Activated T-cell treated with anti-CD3 and anti-CD28 coated beads, Interleukin-2, amount 50 U/mL, for 48 hours (primary cell): ENCODE results near the gene RRP15.

ENCODE experiments used
- DNase-seq, 2 experiments: peaks; one replicate each; pipeline ENCODE4 v3.0.0-alpha.2; 2020

Gene RRP15

GRCh38 chr1:218344814-218345672 lies 60.0 kb downstream of the RRP15 start, which contains the start of gene TGFB2:
TSS of gene TGFB2 (plus strand) at chr1:218345336. CDS start at chr1:218346702, 1,366 bp downstream.
- peak; percentile 35 to 37 for DNase-seq

- DNase-seq: peak; percentile 31 to 41
Measured at GRCh38 chr1:218345673-218346390, 60.7 kb downstream of the RRP15 start.

GRCh38 chr1:218346391-218347204 lies 61.5 kb downstream of the RRP15 start:
- DNase-seq: peak; percentile 26 to 32

DNA sequence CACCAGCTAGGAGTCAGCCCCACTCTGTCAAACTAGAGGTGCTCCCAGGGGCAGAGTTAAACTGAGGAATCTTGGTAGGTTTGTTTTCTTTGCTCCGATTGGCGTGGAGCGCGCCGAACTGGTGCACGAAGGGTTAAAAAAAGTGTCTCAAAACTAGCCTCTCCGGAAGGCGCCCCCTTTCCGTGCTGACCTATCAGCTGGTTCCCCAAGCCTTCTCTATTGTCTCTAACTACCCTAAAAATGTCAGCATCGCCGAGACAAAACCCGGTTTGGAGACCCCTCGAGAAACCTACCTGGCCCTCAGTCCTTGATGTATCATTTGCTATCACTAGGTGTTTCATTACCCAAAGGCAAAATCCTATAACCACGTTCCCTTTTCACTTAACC lies 62.2 kb downstream of the RRP15 start:
- no peak for DNase-seq

DNA sequence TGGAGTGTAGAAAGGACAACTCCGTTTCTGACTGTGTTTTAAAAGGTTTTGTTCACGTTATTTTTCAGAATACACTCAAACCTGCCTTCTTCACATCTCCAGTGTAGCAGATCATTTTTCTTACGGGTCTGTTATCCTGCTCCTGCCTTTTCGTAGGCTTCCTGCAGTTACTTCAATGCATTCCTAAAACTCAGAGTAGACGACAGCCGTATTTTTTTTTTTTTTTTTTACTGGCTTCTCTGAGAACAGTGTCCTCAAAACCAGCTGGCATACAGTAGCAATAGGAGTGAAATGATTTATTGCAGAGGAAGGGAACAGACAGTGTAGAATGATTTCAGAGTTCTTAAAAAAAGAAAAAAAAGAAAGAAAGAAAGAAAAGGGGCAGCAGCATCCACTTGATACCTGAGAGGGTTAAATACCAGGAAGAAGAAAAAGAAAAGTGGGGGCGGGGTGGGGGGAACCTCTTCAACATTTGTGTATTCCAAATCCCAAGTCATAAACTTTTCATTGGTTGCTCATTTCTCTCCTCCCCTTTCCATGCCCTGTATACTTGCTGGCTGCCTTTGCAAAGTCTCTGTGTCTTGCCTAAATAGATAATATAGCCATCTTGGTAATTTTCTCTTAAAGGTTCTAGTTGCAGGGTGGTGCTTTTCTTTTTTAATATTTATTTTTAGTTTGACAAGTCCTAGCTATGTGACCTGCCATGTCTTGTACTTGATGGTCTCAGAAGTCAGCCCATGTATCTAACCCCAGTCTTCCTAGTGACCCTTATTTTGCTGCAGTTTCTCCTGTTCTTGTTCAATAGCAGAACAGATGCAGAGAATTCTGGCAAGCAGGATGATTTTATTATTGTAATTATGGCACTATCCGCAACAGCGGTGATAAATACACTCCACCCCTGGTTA lies 62.9 kb downstream of the RRP15 start:
- DNase-seq: no peak

DNA sequence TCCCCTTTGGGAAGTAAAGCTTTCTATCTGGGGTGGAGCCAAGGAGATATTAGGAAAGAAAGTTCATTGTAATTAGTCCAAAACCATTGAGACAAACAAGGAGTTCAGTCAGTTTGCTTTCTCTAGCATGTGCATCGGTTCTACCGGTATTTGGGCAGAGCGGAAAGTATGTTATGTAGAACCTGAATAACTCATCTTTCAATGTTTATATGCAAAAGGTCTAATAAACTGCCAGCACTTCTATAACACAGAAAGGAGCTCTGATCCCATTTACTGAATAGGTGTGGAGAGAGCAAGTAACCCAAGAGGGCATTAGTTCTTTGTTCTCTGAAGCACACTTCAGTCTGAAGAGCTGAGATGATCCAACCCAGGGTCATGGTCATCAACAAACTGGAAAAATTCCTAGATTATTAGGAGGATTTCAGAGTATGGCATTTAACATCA lies 63.6 kb downstream of the RRP15 start:
- no peak for DNase-seq

DNA sequence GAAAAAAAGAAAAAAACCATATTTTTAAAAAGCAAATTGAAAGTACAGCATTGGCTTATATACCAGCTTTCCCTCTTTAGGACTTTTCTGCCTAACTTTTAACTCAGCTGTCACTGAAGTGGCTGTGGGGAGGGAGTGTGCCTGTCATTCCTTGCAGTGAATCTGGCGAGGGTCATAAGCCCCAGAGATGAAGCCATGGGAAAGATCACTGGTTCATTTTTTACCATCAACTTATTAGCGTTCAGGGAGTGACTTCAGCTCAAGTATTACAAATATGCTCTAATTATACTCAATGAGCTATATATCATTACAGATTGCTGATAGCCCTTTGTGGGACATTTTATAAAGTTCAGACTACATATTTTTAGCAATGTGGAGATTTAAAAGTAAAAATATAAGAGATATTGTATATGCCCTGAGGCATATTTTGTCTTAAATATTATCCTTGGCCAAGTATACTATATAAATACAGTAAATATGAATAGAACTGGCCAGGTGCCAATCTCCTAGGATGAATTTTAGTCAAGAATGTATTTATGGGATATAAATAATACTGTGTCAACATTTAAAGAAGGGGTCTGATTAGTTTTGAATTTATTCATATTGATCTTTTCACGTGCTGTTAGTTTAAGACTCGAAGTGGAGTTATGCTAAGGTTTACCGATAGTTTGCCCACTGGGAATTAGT lies 64.4 kb downstream of the RRP15 start:
- DNase-seq: no peak

GRCh38 chr1:218350035-218350525 lies 65.0 kb downstream of the RRP15 start:
- DNase-seq: no peak

DNA sequence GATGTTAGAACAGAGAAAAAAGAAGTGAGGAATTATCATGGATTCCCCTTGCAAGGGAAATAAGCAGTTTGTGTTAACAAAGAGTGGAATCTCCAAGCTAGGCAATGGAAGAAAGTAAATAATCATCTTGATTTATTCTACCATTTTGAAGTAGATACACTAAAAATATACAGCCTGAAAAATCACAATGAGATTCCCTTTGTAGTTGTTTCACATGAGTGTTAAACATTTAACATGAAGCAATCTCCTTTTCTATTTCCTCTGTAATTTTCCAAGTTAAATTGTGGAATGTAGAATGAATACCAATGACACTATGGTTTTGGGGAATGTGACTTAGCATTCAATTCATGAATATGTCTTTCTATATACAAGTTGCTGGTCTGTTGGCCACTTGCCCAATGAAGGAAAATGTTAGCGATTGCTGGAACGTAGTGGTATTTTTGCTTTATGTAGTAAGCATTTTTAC lies 65.7 kb downstream of the RRP15 start:
- DNase-seq: no peak

DNA sequence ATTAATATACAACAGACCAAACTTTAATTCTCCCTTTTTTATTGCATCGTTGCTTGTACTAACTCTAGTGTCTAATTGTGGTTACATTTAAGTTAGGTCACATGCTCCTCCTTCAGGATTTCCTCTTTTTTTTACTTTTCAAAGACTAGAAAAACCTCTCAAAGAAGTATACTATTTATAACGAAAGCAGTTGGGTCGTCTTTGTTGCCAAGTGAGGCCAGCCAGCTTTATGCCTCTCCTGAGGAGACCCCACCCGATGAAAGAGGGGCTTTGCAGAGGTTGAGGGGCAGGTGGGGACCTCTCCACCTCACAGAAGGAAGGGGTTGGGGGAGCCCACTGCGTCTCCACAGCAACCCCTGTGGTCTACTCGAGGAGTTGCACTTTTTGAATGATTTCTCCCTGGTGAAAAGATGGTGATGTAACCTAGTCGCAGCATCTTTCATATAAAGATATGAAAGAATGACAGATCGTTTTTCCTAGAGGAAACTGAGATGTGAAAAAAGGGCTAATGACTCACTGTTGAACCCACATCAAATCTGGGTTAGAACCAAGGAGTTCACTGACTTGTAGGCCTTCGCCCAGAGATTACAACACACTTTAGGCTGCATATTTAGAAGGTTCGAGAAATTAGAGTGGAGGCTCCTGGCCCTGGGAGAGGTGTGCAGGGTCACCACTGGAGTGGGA lies 66.4 kb downstream of the RRP15 start:
- peak; percentile 49 to 51 for DNase-seq

DNA sequence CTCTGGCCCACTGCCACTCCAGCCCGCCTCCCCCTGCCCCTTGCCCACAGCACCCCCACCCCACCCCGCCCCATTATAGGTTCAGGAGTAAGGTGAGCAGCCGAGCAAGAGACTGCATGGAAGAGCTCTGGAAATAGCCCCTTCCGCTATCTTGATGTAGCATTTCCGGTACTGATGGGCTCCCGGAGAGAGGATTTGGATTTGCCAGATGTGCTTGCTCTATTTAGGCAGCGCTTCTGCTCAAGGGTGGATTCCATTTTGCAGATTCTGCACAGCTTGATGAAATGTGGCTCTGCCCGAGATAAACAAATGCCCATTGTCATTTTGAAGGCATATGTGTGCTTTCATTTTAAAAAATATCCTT lies 67.0 kb downstream of the RRP15 start:
- DNase-seq: no peak

DNA sequence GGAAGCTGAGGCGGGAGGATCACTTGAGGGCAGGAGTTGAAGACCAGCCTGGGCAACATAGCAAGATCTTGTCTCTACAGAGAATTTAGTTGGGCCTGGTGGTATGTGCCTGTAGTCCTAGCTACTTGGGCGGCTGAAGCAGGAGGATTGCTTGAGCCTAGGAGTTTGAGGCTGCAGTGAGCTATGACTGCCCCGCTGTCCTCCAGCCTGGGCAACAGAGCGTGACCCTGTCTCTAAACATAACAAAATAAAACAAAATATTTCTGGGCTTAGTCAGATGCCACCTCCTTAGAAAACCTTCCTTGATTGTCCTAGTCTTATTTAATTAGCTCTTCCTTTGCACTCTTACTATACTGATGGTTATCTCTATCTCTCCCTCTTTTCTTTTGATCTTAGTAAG lies 68.6 kb downstream of the RRP15 start:
- DNase-seq: no peak

GRCh38 chr1:218355278-218355677 lies 70.2 kb downstream of the RRP15 start:
- no peak for DNase-seq

- DNase-seq: no peak
Measured at GRCh38 chr1:218357211-218357892, 72.3 kb downstream of the RRP15 start.

GRCh38 chr1:218357893-218358232 lies 72.8 kb downstream of the RRP15 start:
- DNase-seq: no peak

- no peak for DNase-seq
Measured at GRCh38 chr1:218361298-218362065, 76.4 kb downstream of the RRP15 start.

- no peak for DNase-seq
Measured at GRCh38 chr1:218362418-218363076, 77.5 kb downstream of the RRP15 start.

DNA sequence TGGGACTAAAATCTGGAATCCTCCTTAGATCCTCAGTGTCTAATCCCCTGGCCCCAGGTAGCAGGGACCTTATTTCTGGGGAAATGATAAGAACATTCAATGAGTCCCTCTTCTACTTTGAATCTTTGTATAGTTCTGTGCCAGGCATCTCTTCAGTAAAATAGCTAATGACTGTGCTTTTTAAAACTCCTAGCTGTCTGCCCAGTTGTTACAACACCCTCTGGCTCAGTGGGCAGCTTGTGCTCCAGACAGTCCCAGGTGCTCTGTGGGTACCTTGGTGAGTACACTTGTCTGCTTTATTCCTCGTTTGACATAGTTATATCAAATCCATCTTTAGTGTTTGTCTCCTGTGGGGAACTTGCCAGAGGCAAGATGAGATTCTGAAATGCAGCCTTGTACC lies 78.0 kb downstream of the RRP15 start:
- no peak for DNase-seq
